GM21825 (cell line): ENCODE data around the gene SDF4.

Experiments used
- ATAC-seq: cut with Tn5 transposase; IDR thresholded peaks from one replicate; pipeline ENCODE4 v1.9.1; 2021; ENCODE audit warnings: mild to moderate bottlenecking, moderate library complexity; ENCODE audit not compliant: unreplicated experiment

The SDF4 gene

GRCh38 chr1:1242461-1243265, 10.9 kb upstream of the SDF4 start:
- no peak for ATAC-seq

GRCh38 chr1:1241588-1242219, 9.9 kb upstream of the SDF4 start:
- no peak for ATAC-seq

- ATAC-seq = no peak
Measured at GRCh38 chr1:1240822-1241587, 9.2 kb upstream of the SDF4 start.

GRCh38 chr1:1240348-1240732, 8.5 kb upstream of the SDF4 start:
- no peak for ATAC-seq

GRCh38 chr1:1239614-1240347, 8.0 kb upstream of the SDF4 start:
- no peak for ATAC-seq

GRCh38 chr1:1239227-1239613, 7.4 kb upstream of the SDF4 start:
- ATAC-seq = no peak

GRCh38 chr1:1238702-1239178, 6.9 kb upstream of the SDF4 start:
- no peak for ATAC-seq

- no peak for ATAC-seq
Measured at GRCh38 chr1:1237874-1238701, 6.3 kb upstream of the SDF4 start.

GRCh38 chr1:1236945-1237873, 5.4 kb upstream of the SDF4 start:
- no peak for ATAC-seq

GRCh38 chr1:1236176-1236763, 4.5 kb upstream of the SDF4 start:
- no peak for ATAC-seq

- no peak for ATAC-seq
Measured at GRCh38 chr1:1235016-1235744, 3.4 kb upstream of the SDF4 start.

GRCh38 chr1:1234180-1234808, 2.5 kb upstream of the SDF4 start:
- ATAC-seq = no peak

- ATAC-seq = no peak
Measured at GRCh38 chr1:1233567-1233892, 1.7 kb upstream of the SDF4 start.

GRCh38 chr1:1232796-1233566, 1.2 kb upstream of the SDF4 start:
- no peak for ATAC-seq

GRCh38 chr1:1232208-1232795, 501 bp upstream of the SDF4 start, which contains the start of gene B3GALT6:
TSS of gene B3GALT6 (plus strand) at chr1:1232237. CDS start at chr1:1232279, 42 bp downstream.
- ATAC-seq = peak; percentile 13

- ATAC-seq = no peak
Measured at GRCh38 chr1:1230656-1231399, 973 bp downstream of the SDF4 start.
